Effector memory CD8-positive, alpha-beta T cell (primary cell): ENCODE results near the gene CHST4.
"Not testable (repeated sequence)": the region's sequence is repeated elsewhere in the genome, so short reads cannot be mapped to it uniquely, and the experiment has no call there.

Source experiments
- ATAC-seq: fragments of 150-1000 bp; cut with Tn5 transposase; replicated peaks from 2 replicates; pipeline ENCODE4 v1.10.0; 2021; ENCODE audit warnings: mild to moderate bottlenecking, moderate library complexity
- DNase-seq, 3 experiments: peaks; one replicate each; pipeline ENCODE4 v3.0.0; 2021
- H3K27ac Mint-ChIP-seq, 2 donors: one replicate each; pipeline ENCODE4 v1.8.0; 2022; ENCODE audit warnings: mild to moderate bottlenecking in 2 of 2, mixed read lengths in 2 of 2, moderate library complexity in 2 of 2
- H3K27me3 Mint-ChIP-seq, 2 donors: one replicate each; pipeline ENCODE4 v1.8.0; 2022; ENCODE audit warnings: mixed read lengths in 2 of 2
- H3K36me3 Mint-ChIP-seq: one replicate; pipeline ENCODE4 v1.8.0; 2022; ENCODE audit warnings: mild to moderate bottlenecking, moderate library complexity, mixed read lengths; ENCODE audit not compliant: insufficient read depth
- H3K4me1 Mint-ChIP-seq, 2 donors: one replicate each; pipeline ENCODE4 v1.8.0; 2022; ENCODE audit warnings: low read depth in 2 of 2, mixed read lengths in 2 of 2
- H3K4me3 Mint-ChIP-seq, 2 donors: one replicate each; pipeline ENCODE4 v1.8.0; 2022; ENCODE audit warnings: mild to moderate bottlenecking in 2 of 2, mixed read lengths in 2 of 2, moderate library complexity in 2 of 2
- H3K9me3 Mint-ChIP-seq, 2 donors: one replicate each; pipeline ENCODE4 v1.8.0; 2022; ENCODE audit warnings: mixed read lengths in 2 of 2

Gene CHST4

DNA sequence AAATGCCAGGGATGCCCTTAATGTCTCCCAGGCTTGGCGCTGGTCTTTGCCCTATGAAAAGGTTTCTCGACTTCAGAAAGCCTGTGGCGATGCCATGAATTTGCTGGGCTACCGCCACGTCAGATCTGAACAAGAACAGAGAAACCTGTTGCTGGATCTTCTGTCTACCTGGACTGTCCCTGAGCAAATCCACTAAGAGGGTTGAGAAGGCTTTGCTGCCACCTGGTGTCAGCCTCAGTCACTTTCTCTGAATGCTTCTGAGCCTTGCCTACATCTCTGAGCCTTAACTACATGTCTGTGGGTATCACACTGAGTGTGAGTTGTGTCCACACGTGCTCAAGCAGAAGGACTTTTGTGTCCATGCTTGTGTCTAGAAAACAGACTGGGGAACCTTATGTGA, 11.4 kb downstream of the CHST4 start:
- no peak overlapping the region for H3K4me3 Mint-ChIP-seq
- H3K9me3 Mint-ChIP-seq, result no peaks in the 10 kb centered on the region
- peak in 2 of 3 experiments; percentile 12 to 13 for DNase-seq
- peaks cover 4 to 5% of the 10 kb centered on the region in 2 donors for H3K4me1 Mint-ChIP-seq
- H3K27me3 Mint-ChIP-seq, result peaks cover 31 to 38% of the 10 kb centered on the region in 2 donors
- no peak for ATAC-seq
- no peaks in the 10 kb centered on the region for H3K36me3 Mint-ChIP-seq
- H3K27ac Mint-ChIP-seq, result no peak overlapping the region

DNA sequence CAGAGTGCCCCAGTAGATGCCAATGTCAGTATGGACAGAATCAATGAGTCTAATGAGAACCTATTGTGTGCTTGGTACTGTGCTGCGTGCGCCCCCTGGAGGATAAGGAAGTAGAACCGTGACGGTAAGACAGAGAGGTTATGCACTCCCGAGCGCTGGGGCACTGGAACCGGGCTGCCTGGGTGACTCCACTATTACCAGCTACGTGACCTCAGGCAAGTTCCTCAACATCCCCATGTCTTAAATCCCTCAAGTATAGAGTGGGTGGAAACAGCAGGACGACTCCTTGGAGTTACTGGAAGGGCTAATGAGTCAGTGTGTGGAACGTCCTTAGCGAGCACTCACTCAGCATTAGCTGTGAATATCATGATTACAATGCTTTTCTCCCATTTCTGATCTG, 16.2 kb downstream of the CHST4 start:
- peaks cover 4 to 5% of the 10 kb centered on the region in 2 donors for H3K4me1 Mint-ChIP-seq
- no peaks in the 10 kb centered on the region for H3K36me3 Mint-ChIP-seq
- ATAC-seq, result peak; percentile 81
- H3K27me3 Mint-ChIP-seq, result peaks cover 16 to 27% of the 10 kb centered on the region in 2 donors
- no peak overlapping the region for H3K27ac Mint-ChIP-seq
- H3K9me3 Mint-ChIP-seq, result no peaks in the 10 kb centered on the region
- DNase-seq, result peak; percentile 45 to 48 (median 48)
- no peak overlapping the region for H3K4me3 Mint-ChIP-seq

DNA sequence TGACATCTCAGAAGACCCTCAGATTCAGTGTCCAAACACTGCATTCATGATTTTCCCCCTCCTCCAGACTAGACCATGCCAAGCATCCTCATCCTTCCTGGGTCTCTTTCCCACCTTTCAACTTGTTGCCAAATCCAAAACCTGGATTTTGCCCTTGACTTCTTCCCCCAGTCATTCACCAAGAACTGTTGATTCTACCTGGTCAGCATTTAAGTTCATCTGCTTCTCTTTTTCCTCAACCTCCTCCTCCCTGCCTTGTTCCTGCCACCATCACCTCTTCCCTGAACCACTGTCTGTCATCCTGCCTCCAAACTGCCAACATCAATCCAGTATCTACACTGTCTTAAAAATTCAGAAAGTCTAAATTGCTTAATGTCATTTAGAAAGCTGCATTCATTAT, 20.9 kb downstream of the CHST4 start:
- H3K27me3 Mint-ChIP-seq, result peaks cover 13 to 17% of the 10 kb centered on the region in 2 donors
- H3K4me1 Mint-ChIP-seq, result peaks cover 3 to 4% of the 10 kb centered on the region in 2 donors
- ATAC-seq, result no peak
- DNase-seq, result no peak
- no peaks in the 10 kb centered on the region for H3K9me3 Mint-ChIP-seq
- H3K27ac Mint-ChIP-seq, result no peak overlapping the region
- H3K36me3 Mint-ChIP-seq, result no peaks in the 10 kb centered on the region
- H3K4me3 Mint-ChIP-seq, result no peak overlapping the region

DNA sequence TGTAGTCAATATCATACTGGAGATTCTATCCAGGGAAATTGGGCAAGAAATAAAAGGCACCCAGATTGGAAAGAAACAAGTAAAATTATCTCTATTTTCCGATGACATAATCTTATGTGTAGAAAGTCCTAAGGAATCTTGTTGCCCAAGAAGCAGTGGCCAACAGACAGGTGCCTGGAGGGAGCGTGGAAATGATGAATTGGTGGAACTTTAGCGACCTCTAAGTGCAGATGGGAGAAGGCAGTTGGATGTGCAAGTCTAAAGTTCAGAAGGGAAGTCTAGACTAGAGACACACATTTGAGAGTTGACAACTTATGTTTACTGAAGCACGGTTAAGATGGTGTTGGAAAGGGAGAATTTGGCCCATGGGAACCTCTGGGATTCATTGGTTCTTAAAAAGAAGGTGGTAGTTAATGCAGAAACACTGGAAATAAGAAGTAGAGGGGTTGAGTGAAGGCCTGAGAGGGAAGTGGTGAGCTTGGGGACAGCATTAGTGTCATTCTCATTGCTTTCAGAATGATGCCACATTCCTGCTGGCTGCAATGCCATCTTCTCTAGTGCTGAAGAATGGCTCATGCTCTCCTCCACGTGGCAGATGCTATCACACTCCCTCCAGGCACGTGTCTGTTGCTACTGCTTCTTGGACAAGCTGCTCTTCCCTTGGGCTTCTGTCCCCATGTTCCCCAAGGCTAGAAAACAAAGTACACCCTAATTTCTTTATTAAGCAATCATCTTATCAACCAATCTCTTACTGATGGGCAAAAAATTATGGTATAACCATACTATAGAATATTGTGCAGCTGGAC, 26.7 kb downstream of the CHST4 start:
- DNase-seq (no peak), ATAC-seq (no peak)
- Mint-ChIP-seq H3K27me3 (peaks cover 14 to 19% of the 10 kb centered on the region in 2 donors), H3K36me3 (peaks cover 2% of the 10 kb centered on the region), H3K4me3 (no peak overlapping the region), H3K4me1 (no peaks in the 10 kb centered on the region), H3K27ac (no peak overlapping the region), H3K9me3 (no peaks in the 10 kb centered on the region)

DNA sequence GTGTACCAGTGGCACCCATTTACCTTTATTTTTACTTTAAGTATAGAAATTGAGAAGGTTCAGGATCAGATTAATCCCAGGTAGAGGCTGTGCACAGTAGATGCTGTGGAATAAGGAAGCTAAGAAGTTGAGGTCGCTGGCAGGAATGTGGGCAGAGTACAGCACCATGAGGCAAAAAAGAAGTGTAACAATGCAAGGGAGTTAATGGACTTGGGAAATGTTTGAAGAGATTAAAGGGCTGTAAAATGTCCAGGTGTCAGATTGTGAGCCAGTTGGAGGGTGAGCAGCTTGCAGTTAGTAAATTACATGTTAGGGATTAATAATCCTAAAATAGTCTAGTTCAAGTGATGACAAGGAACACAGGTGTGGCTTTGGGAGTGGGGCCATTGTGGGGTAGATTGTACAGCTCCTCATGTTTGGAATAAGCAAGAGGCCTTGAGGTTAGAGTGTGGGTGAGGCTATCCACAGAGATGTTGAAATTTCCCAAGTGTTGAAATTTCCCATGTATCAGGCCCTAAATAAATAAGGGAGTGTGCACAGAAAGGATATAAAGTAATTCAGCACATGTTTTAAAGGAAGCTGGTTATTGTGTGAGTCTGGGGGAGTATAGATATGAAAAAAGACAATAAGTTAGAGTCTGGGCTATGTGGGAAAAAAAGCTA, 29.1 kb downstream of the CHST4 start:
- Mint-ChIP-seq H3K4me3 (no peak overlapping the region), H3K4me1 (no peaks in the 10 kb centered on the region), H3K27ac (no peak overlapping the region), H3K36me3 (peaks cover 2% of the 10 kb centered on the region), H3K27me3 (peaks cover 9 to 14% of the 10 kb centered on the region in 2 donors), H3K9me3 (no peaks in the 10 kb centered on the region)
- ATAC-seq, result no peak
- DNase-seq, result no peak

DNA sequence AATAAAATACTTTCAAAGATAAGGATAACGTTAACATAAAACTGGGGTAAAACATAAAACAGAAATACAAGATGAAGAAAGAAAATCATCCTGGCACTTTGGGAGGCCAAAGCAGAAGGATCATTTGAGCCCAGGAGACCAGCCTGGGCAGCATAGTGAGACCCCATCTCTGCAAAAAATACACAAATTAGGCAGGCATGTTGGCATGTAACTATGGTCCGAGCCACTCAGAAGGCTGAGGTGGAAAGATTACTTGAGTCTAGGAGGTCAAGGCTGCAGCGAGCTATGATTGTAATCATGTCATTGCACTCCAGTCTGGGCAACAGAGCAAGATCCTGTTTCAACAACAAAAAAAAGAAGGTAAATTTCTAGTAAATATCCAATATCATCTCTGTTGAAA, 31.1 kb downstream of the CHST4 start:
- Mint-ChIP-seq H3K27ac (no peak overlapping the region), H3K27me3 (peaks cover 6 to 9% of the 10 kb centered on the region in 2 donors), H3K4me1 (no peaks in the 10 kb centered on the region), H3K4me3 (no peak overlapping the region), H3K9me3 (no peaks in the 10 kb centered on the region), H3K36me3 (peaks cover 2% of the 10 kb centered on the region)
- no peak for DNase-seq
- ATAC-seq, result no peak

DNA sequence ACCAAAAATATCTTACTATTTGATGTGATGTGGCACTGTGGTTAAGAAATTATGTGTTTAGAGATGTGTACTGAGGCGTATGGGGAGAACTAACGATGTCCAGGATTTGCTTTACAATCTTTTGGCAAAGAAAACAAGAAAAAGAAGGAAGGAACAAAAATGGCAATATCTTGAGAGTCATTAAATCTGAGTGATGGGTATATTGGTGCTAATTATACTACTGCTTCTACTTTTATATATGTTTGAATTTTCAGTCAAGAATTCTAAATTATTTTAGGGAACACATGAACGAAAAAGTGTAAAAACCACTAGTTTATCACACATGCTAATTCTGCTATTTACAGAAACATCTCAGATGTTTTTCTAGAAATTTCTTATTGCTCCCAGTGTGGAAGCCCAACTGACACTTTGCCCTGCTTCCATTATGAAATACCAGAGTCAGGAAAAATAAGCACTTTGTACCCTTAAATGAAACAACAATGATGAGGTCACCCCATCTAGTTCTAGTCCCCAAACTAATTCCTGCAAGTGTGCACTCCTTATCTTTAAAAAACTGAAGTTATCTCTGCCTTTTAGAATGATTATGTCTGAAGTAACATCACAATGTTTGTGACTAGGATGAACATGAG, 31.8 kb downstream of the CHST4 start:
- Mint-ChIP-seq H3K27ac (no peak overlapping the region), H3K27me3 (peaks cover 0 to 1% of the 10 kb centered on the region in 2 donors), H3K9me3 (no peaks in the 10 kb centered on the region), H3K36me3 (peaks cover 2% of the 10 kb centered on the region), H3K4me3 (no peak overlapping the region), H3K4me1 (no peaks in the 10 kb centered on the region)
- ATAC-seq (no peak), DNase-seq (no peak)

DNA sequence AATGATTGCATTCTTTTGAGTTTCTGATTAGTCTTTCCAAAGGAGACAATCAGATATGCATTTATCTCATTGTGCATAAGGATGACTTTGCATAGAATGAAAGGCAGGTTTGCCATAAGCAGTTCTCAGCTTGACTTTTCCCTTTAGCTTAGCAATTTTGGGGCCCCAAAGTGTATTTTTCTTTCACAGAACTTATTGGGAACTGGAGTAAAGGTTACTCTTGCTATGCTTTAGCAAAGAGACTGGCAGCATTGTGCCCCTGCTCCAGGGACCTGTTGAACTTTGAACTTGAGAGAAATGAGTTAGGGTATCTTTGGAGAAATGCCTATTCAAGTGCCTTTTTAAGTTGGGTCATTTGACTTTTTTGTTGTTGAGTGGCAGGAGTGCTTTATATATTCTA, 33.6 kb downstream of the CHST4 start:
- Mint-ChIP-seq H3K27me3 (no peaks in the 10 kb centered on the region), H3K9me3 (no peaks in the 10 kb centered on the region), H3K4me3 (no peak overlapping the region), H3K36me3 (peaks cover 8% of the 10 kb centered on the region), H3K27ac (no peak overlapping the region), H3K4me1 (peaks cover 5 to 9% of the 10 kb centered on the region in 2 donors)
- ATAC-seq (no peak), DNase-seq (no peak)

DNA sequence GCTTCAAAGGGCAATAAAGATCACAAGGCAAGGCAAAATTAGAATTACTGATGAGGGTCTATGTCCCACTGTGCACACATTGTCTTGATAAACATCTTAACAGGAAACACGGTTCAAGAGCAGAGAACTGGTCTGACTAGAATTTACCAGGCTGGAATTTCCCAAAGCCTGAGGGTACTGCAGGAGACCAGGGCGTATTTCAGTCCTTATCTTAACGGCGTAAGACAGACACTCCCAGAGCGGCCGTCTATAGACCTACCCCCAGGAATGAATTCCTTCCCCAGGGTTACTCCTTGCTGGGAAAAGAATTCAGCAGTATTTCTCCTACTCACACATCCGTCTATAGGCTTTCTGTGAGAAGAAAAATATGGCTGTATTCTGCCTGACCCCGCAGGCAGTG, 35.7 kb downstream of the CHST4 start:
- H3K36me3 Mint-ChIP-seq, result peaks cover 15% of the 10 kb centered on the region
- H3K9me3 Mint-ChIP-seq, H3K27ac Mint-ChIP-seq, ATAC-seq, H3K4me3 Mint-ChIP-seq, DNase-seq, H3K27me3 Mint-ChIP-seq: not testable (repeated sequence)
- H3K4me1 Mint-ChIP-seq, result peaks cover 15 to 19% of the 10 kb centered on the region in 2 donors

DNA sequence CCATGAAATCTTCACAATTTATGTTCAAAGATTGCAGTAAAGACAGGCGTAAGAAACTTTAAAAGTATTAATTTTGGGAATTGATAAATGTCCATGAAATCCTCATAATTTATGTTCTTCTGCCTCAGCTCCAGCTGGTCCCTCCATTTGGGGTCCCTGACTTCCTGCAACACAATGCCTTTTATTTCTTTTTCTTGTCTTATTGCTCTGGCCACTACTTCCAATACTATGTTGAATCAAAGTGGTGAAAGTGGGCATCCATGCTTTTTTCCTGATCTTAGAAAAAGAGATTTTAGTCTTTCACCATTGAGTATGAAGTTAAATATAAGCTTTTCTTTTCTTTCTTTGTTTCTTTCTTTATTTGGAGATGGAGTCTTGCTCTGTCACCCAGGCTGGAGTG, 36.3 kb downstream of the CHST4 start:
- Mint-ChIP-seq H3K27ac (no peak overlapping the region), H3K9me3 (no peaks in the 10 kb centered on the region), H3K4me3 (no peak overlapping the region), H3K36me3 (peaks cover 14% of the 10 kb centered on the region), H3K4me1 (peaks cover 15 to 19% of the 10 kb centered on the region in 2 donors), H3K27me3 (no peaks in the 10 kb centered on the region)
- no peak for ATAC-seq
- no peak for DNase-seq

DNA sequence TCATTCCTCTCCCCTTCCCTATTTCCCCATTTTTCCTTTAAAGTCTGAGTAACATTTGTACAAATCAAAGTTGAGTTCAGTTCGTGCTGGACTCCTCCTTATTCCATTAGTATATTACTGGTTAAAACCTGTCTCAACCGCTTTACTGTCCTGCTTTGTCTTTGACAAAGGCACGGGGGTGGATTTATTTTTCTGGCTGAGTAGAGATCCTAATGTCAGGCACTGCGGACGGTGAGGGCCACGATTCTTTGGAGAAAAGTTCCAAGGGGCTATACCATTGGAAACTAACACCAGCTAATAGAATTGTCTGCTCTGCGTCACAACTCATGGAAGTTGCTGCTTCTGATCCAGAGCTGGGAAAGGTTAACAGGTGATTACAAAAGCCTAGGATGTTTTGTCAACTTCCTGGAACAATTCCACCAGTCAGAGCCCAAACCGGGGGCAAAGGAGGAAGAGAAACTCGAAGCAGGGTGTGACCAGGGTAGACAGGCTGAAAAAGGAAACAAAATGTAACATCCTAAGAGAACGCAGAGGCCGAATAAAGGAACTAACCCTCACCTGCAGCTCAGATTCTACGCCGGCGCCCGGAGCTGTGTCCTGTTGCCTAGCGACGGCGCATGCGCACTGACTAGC, 38.2 kb downstream of the CHST4 start:
- Mint-ChIP-seq H3K4me1 (peaks cover 15 to 19% of the 10 kb centered on the region in 2 donors), H3K27me3 (peaks cover 2 to 6% of the 10 kb centered on the region in 2 donors), H3K4me3 (peak overlapping the region; percentile 83 to 93), H3K27ac (peak overlapping the region; percentile 95 to 99), H3K9me3 (no peaks in the 10 kb centered on the region), H3K36me3 (peaks cover 14% of the 10 kb centered on the region)
- no peak for DNase-seq
- ATAC-seq, result no peak

DNA sequence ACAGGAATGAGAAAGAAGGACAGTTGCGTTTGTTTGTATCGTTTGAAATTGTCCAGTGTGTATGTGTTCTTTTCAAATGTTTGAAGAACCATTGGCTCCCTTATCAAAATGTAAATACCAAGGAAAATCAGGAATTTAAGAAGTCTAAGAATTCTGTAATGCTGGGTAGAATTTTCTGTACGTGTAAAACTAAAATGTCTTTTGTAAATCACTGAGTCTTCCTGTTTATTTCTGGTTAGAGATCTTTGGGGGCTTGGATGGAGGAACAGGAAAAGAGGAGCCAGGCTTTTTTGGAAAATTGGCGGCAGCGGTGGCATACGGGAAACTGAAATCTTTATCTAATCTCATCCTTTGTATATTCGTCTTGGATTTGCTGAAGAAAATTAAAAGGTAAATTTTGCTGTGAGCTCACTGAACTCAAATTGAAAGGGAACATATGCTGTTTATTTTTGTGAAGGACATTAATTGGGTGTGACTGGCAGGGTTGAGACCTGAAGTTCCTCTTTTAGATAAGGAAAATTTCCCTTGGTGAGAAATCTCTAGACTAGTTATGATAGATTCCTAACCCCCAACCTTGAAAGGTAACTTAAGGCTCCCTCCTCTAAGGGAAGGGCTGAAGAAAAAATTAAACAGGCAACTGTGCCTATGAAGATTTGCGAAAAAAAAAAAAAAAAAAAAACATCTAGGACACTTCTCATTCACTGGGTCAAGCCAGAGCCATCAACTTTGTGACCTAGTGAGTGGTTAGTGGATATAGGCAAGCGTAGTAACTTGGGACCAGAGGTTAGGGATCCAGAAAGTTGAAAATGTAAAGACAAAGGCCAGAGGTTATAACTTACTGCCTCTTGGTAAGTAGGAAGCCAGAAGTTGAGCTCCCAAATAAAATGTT, 39.8 kb downstream of the CHST4 start:
- peaks cover 15 to 19% of the 10 kb centered on the region in 2 donors for H3K4me1 Mint-ChIP-seq
- H3K9me3 Mint-ChIP-seq, result no peaks in the 10 kb centered on the region
- peaks cover 7 to 17% of the 10 kb centered on the region in 2 donors for H3K27me3 Mint-ChIP-seq

More for the DNA sequence above, 39.8 kb downstream of the CHST4 start:
- ATAC-seq (no peak), DNase-seq (no peak)
- Mint-ChIP-seq H3K27ac (peak overlapping the region; percentile 95 to 99), H3K4me3 (peak overlapping the region; percentile 83 to 93), H3K36me3 (peaks cover 14% of the 10 kb centered on the region)
